ENCODE data around the gene TLE6.

DNA sequence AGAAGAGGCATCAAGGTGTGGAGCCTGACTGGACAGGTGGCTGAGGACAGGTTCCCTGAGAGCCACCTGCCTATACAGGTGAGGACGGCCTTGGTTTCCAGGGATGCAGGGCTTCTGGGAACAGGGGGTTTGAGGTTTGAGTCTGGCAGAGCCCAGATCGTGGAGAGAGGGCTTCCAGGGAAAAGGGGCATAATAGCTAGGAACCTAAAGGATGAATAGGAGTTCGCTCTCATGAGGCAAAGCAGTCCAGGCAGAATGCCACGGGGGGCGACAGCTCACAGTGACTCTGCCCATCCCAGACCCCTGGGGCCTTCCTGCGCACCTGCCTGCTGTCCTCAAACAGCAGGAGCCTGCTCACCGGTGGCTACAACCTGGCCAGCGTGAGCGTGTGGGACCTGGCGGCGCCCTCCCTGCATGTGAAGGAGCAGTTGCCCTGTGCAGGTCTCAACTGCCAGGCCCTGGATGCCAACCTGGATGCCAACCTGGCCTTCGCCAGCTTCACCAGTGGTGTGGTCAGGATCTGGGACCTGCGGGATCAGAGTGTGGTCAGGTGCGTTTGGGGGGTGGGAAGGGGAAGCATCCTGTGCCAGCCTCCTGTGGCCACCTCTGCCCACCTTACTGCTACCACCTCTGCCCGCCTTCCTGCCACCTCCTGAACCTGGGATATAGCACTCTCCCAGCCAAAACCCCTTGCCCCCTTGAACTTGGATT lies 12.0 kb downstream of the TLE6 start:
- TF ChIP-seq CTCF (IDR thresholded peaks at IDR 0.05; ENCODE audit: low read length): no peak
- TF ChIP-seq EZH2 (optimal IDR thresholded peaks at IDR 0.05; ENCODE audit: low read depth, low read length): no peak
- TF ChIP-seq EZH2phosphoT487 (IDR thresholded peaks at IDR 0.05; ENCODE audit: low read length): no peak
